Suprapubic skin (tissue), 3 donors: ENCODE measurements around the gene FNDC3A.

Source experiments
- CTCF ChIP-seq, 2 donors: fragments of 200-600 bp in 1 of 2; fragments of 450-650 bp in 1 of 2; sonication (generic) in 1 of 2; IDR thresholded peaks; one replicate each; pipeline ENCODE4 v1.5.1; 2016 to 2019; ENCODE audit warnings: antibody characterized with exemption in 2 of 2, mild to moderate bottlenecking in 1 of 2, moderate library complexity in 1 of 2
- EP300 ChIP-seq: sonication (generic); formaldehyde crosslinking; IDR thresholded peaks from one replicate; pipeline ENCODE4 v1.6.1; 2017; ENCODE audit warnings: antibody characterized with exemption
- POLR2A ChIP-seq, 2 donors: fragments of 450-650 bp; IDR thresholded peaks; one replicate each; pipeline ENCODE4 v1.6.1; 2017; ENCODE audit warnings: antibody characterized with exemption in 2 of 2, mild to moderate bottlenecking in 2 of 2, moderate library complexity in 2 of 2

- TF ChIP-seq CTCF (IDR thresholded peaks at IDR 0.05) (no peak), POLR2A (IDR thresholded peaks at IDR 0.05) (no peak), EP300 (no peak)
Measured at GRCh38 chr13:49238621-49239020, 262.9 kb downstream of the FNDC3A start.
